Spleen (tissue), 11 donors: ENCODE results near the gene EGFR. TPM values are rescaled to one million over a fixed set of nuclear protein-coding genes. Genes with fewer than 3 reads are reported as not detected.

ENCODE experiments used
- DNase-seq: peaks from one replicate; pipeline ENCODE4 v3.0.0-alpha.2; 2020
- H3K27ac ChIP-seq, 8 donors: fragments of 200-600 bp; sonication (generic) in 7 of 8; 1 replicate in 4 of 8; 2 replicates in 4 of 8; pipeline versions ENCODE4 v1.5.0 to v1.8.0; 2016 to 2021; ENCODE audit warnings: inconsistent platforms in 4 of 8, mild to moderate bottlenecking in 4 of 8, moderate library complexity in 1 of 8
- H3K27me3 ChIP-seq, 7 donors: fragments of 200-600 bp; sonication (generic) in 6 of 7; replicated peaks in 1 of 7; 1 replicate in 4 of 7; 2 replicates in 3 of 7; pipeline versions ENCODE4 v1.5.0 to v1.8.0; 2016 to 2021; ENCODE audit warnings: inconsistent platforms in 3 of 7, mild to moderate bottlenecking in 1 of 7
- H3K36me3 ChIP-seq, 6 donors: fragments of 200-600 bp; sonication (generic) in 5 of 6; 1 replicate in 4 of 6; 2 replicates in 2 of 6; pipeline versions ENCODE4 v1.5.0 to v1.8.0; 2016 to 2021; ENCODE audit warnings: inconsistent platforms in 2 of 6
- H3K4me1 ChIP-seq, 6 donors: fragments of 200-600 bp; sonication (generic) in 5 of 6; 1 replicate in 3 of 6; 2 replicates in 3 of 6; pipeline versions ENCODE4 v1.5.0 to v1.8.0; 2016 to 2021; ENCODE audit warnings: inconsistent platforms in 3 of 6
- H3K4me3 ChIP-seq, 8 donors: fragments of 200-600 bp; sonication (generic) in 7 of 8; 1 replicate in 4 of 8; 2 replicates in 4 of 8; pipeline versions ENCODE4 v1.5.0 to v1.8.0; 2016 to 2021; ENCODE audit warnings: inconsistent platforms in 4 of 8, mild to moderate bottlenecking in 4 of 8, moderate library complexity in 2 of 8
- H3K9me3 ChIP-seq, 8 donors: fragments of 200-600 bp; sonication (generic) in 7 of 8; 1 replicate in 4 of 8; 2 replicates in 4 of 8; pipeline versions ENCODE4 v1.5.0 to v1.8.0; 2016 to 2021; ENCODE audit warnings: inconsistent platforms in 4 of 8
- POLR2A ChIP-seq, 3 donors: fragments of 450-650 bp; IDR thresholded peaks; one replicate each; pipeline ENCODE4 v1.5.1; 2017; ENCODE audit warnings: antibody characterized with exemption in 3 of 3, mild to moderate bottlenecking in 1 of 3
- POLR2AphosphoS5 ChIP-seq, 3 donors: sonication (generic); formaldehyde crosslinking; IDR thresholded peaks; one replicate each; pipeline ENCODE4 v1.5.1; 2017; ENCODE audit warnings: antibody characterized with exemption in 3 of 3
- WGBS, 5 donors: extraction: QIAGEN DNeasy Blood & Tissue Kit in 3 of 5; methylation state at CpG; one replicate each; pipeline versions ENCODE4 v1.1.5 to v1.1.7; 2013 to 2018; 5-methylcytosine and 5-hydroxymethylcytosine counted together
- intact Hi-C: fragments of 100-400 bp; cut with DNase I; formaldehyde crosslinking; loops from one replicate; pipeline ENCODE4 v1.15.0; 2023; ENCODE audit warnings: low total_unique reads
- polyA plus RNA-seq, 3 donors: library from polyadenylated mRNA; stranded (reverse); fragments of 200-250 nt; gene quantifications; one replicate each; pipeline ENCODE4 v1.2.1, GENCODE V29; 2013
- total RNA-seq, 7 donors: library from RNA; depleted of rRNA in 3 of 7; stranded (reverse); fragments of >200 nt in 3 of 7; fragmentation: NEBNext Ultra II Directional in 4 of 7; extraction: Animal tissue kit (Norgen Biotek cat#: 25700) in 4 of 7; gene quantifications; one replicate each; pipeline versions ENCODE4 v1.1.0 to v1.2.1, GENCODE V29; 2016 to 2021
- TF ChIP-seq, protein P1 (sequence below), 11 experiments: fragments of 200-600 bp in 7 of 11; fragments of 450-650 bp in 4 of 11; sonication (generic) in 4 of 11; IDR thresholded peaks in 8 of 11; conservative IDR thresholded peaks in 3 of 11; 1 replicate in 7 of 11; 2 replicates in 4 of 11; pipeline versions ENCODE4 v1.4.0 to v1.8.0; 2016 to 2021; ENCODE audit warnings: antibody characterized with exemption in 11 of 11, inconsistent platforms in 4 of 11, mild to moderate bottlenecking in 1 of 11
- donor health status: healthy with polysubstance abuse.
- donor health status: DM: no; HTN: no; CAD: no; lungs with moderate emphysema.
- donor health status: DM: no; HTN: no; CAD: no.
- donor health status: Bipolar disorder and iron deficiency.
- donor health status: healthy.
- donor health status: DM: no; HTN: no; CAD: no.
- donor health status: DM: yes; HTN: yes; CAD: no.

The EGFR gene
- total and polyA plus RNA-seq, 10 donors, result 1.1 to 35.2 (median 24.5) TPM

DNA sequence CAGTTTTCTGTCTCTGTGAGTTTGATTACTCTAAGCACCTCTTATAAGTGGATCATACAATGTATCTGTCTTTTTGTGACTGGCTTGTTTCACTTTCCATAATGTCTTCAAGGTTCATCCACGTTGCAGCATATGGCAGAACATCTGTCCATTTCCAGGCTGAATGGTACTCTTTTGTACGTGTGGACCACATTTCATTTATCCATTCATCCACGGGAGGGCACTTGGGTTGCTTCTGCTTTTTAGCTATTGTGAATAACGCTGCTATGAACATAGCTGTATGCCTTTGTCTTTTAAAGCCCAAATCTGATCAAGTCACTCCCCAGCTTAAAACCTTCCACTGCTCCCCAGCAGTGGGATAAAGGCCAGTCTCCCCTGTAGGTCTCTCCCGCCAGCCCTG is 31.5 kb downstream of the EGFR start:
- TF ChIP-seq, protein P1, sequence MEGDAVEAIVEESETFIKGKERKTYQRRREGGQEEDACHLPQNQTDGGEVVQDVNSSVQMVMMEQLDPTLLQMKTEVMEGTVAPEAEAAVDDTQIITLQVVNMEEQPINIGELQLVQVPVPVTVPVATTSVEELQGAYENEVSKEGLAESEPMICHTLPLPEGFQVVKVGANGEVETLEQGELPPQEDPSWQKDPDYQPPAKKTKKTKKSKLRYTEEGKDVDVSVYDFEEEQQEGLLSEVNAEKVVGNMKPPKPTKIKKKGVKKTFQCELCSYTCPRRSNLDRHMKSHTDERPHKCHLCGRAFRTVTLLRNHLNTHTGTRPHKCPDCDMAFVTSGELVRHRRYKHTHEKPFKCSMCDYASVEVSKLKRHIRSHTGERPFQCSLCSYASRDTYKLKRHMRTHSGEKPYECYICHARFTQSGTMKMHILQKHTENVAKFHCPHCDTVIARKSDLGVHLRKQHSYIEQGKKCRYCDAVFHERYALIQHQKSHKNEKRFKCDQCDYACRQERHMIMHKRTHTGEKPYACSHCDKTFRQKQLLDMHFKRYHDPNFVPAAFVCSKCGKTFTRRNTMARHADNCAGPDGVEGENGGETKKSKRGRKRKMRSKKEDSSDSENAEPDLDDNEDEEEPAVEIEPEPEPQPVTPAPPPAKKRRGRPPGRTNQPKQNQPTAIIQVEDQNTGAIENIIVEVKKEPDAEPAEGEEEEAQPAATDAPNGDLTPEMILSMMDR (IDR thresholded peaks at IDR 0.05 in 8 of 11, conservative IDR thresholded peaks at IDR 0.05 in 3 of 11), result no peak
- TF ChIP-seq POLR2A (IDR thresholded peaks at IDR 0.05) (no peak), POLR2AphosphoS5 (IDR thresholded peaks at IDR 0.05) (no peak)
- H3K9me3 ChIP-seq, result no peaks in the 10 kb centered on the region
- H3K27ac ChIP-seq, result no peak overlapping the region
- DNase-seq, result no peak
- no peaks in the 10 kb centered on the region for H3K27me3 ChIP-seq
- H3K4me3 ChIP-seq, result no peak overlapping the region
- H3K36me3 ChIP-seq, result no peaks in the 10 kb centered on the region
- H3K4me1 ChIP-seq, result peaks cover 0 to 3% (median 0%) of the 10 kb centered on the region in 6 donors
- intact Hi-C loops, result no loop called here
- 65 to 74% (median 71%) methylated on average over 5 of the region's 5 CpGs for WGBS, 5 donors

DNA sequence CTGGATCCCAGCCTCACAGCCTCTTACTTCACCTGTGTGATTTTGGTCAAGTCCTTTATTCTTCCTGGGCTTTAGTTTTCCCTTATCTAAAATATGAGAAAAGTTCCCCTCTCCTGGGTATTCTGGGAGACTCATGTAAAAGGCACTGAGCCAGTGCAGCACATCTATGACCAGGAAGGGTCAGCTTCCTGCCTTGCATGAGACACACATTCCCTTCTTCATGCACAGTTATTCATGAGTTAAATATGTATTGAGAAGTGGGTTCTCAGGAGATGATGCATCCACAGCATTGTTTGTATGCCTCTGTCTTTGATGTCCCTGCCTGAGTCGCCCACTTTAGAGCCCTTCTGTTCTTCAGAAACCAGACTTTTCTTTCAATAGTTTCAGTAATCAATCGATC is 33.3 kb downstream of the EGFR start:
- H3K4me3 ChIP-seq, result no peak overlapping the region
- intact Hi-C loops, result no loop called here
- H3K9me3 ChIP-seq, result no peaks in the 10 kb centered on the region
- peaks cover 0 to 3% (median 0%) of the 10 kb centered on the region in 6 donors for H3K4me1 ChIP-seq
- WGBS, 5 donors, result 83 to 90% (median 88%) methylated on average over 2 of the region's 2 CpGs
- no peak overlapping the region for H3K27ac ChIP-seq
- H3K27me3 ChIP-seq, result no peaks in the 10 kb centered on the region
- no peaks in the 10 kb centered on the region for H3K36me3 ChIP-seq
- TF ChIP-seq, protein P1 (IDR thresholded peaks at IDR 0.05 in 8 of 11, conservative IDR thresholded peaks at IDR 0.05 in 3 of 11), result no peak
- no peak for TF ChIP-seq POLR2A (IDR thresholded peaks at IDR 0.05)
- DNase-seq, result no peak

DNA sequence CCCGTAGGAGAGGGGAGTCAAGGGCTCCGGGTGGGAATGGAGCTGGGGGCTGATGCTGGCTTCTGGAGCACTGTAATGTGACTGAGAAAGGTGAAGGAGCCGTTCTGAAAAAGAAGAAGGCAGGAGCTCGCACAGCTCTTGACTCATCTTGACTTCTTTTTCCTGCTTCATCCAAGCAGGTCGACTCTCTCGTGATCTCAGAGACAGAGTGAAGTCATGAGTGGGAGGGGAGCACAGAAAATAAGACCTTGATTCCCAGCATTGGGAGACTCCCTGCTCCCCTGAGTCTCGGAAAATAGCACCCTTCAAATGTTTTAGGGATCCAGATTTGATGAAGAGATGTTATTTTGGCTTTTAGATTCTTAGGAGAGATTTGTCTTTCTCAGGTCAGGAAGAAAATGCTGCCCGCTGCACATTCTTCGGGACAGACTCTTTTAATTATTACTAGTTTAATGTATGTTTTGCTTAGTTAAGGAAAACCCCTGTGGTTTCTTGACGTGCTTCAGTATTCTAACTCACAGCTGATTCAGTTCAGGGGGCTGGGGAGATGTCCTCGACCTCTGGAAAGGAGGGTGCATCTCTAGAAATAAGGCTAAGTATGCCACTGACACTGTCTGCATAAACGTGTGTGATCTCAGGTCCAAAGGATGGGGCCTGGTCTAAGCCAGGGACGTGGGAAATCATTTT is 34.1 kb downstream of the EGFR start:
- no peaks in the 10 kb centered on the region for H3K36me3 ChIP-seq
- H3K9me3 ChIP-seq, result no peaks in the 10 kb centered on the region
- no peaks in the 10 kb centered on the region for H3K27me3 ChIP-seq
- peaks cover 0 to 3% (median 0%) of the 10 kb centered on the region in 6 donors for H3K4me1 ChIP-seq
- no peak overlapping the region for H3K27ac ChIP-seq
- intact Hi-C loops, result no loop called here
- WGBS, 5 donors, result 69 to 76% (median 72%) methylated on average over 13 of the region's 13 CpGs
- DNase-seq, result no peak
- no peak for TF ChIP-seq POLR2A (IDR thresholded peaks at IDR 0.05)
- no peak overlapping the region for H3K4me3 ChIP-seq

DNA sequence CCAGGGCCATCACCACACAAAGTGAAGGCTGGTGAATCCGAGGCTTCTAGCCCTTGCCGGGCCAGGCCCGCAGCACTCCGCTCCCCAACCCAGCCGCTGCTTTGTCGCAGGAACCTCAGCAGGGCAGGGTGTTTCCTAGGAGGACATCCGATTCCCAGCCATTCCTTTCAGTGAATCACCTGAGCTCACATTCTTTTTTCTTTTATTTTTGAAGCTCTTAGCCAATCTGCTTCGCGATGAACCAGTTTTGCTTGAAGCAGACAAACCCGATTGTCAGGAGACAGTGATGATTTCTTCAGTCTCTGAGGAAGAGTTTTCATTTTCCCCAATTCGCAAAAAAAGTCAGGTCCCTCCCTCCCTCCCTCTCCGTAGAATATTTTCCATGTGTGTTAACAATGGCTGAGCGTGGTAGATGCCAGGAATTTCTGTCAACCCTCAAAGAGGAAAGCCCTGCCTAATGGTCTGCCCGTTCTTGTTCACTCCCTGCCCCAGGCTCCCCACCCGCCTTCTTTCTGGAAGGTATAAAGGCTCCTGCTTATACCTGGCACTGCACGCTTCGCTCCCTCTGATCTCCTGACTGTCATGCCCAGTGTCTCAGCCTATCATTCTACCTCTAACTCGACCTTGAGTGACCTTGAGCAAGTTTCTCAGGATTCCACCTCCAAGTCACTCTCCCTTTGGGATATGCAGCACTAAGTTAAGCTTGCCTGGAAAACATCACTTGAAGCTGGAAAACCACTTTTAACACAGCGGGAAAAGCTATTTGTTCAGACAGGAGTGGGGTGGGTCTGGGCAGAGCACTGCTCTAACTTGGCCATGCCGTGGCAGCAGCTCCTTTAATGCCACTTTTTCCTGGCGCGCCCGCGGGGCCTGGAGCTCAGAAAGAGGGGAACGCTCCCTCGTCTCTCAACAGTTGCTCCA is 35.1 kb downstream of the EGFR start:
- no peak for DNase-seq
- H3K36me3 ChIP-seq, result no peaks in the 10 kb centered on the region
- no peaks in the 10 kb centered on the region for H3K27me3 ChIP-seq
- no peaks in the 10 kb centered on the region for H3K9me3 ChIP-seq
- H3K27ac ChIP-seq, result no peak overlapping the region
- H3K4me3 ChIP-seq, result no peak overlapping the region
- TF ChIP-seq POLR2A (IDR thresholded peaks at IDR 0.05) (no peak), POLR2AphosphoS5 (IDR thresholded peaks at IDR 0.05) (no peak)
- TF ChIP-seq, protein P1 (IDR thresholded peaks at IDR 0.05 in 8 of 11, conservative IDR thresholded peaks at IDR 0.05 in 3 of 11), result no peak
- intact Hi-C loops, result no loop called here
- no peaks in the 10 kb centered on the region for H3K4me1 ChIP-seq
- 77 to 91% (median 88%) methylated on average over 25 to 26 of the region's 26 CpGs for WGBS, 5 donors
